Measurements from ENCODE around the gene DENND1A.
"Not testable (repeated sequence)": the region's sequence is repeated elsewhere in the genome, so short reads cannot be mapped to it uniquely, and the experiment has no call there.

Gene DENND1A

DNA sequence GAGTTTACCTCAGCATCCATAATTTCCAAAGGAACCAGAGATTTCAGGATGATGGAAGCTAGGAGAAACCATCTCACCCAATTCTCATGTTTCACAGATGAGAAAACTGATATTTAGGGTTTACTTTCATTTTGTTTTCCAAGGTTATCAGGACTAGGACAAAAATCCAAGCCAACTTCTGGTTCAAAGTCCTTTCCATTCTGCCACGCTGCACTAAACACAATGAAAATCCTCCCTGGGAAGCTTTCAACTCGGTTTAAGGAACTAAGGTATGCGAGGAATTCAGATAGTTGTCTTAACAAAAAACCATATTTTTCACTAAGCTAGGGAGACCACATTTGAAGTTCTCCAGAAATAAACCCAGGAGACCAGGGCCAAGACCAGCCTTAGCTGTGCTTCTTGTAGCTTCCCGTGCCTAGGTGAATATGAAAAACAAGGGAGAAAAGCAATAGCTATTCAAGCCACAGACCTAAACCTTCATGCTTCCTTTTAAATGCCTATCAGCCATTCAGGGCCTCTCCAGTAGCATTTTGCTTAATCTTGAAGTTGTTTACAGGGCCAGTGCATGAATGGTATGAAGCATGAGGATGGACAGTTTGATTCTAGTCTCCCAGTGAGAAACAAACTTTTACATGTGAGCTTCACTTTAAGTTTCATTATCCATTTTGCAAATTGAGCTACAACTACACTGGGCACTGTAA, 167.9 kb downstream of the DENND1A start:
- no peak for DNase-seq

DNA sequence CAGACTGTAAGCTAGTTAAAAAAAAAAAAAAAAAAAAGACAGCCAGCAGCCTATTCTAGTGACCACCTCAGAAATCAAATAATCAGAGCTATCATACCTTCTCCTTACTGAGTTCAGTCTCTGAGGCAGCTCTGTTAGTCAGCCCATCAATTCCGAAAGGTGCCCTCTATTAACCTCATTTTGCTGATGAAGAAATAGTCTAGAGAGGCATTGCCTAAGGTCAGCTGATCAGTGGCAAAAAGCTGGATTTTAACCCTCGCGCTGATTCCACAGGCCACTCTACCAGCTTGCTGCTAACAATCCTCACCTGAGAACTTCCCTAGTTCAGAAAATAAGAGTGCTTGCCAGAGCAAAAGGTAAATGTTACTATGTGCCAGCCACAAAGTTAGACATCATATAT, 172.0 kb downstream of the DENND1A start:
- DNase-seq = no peak

DNA sequence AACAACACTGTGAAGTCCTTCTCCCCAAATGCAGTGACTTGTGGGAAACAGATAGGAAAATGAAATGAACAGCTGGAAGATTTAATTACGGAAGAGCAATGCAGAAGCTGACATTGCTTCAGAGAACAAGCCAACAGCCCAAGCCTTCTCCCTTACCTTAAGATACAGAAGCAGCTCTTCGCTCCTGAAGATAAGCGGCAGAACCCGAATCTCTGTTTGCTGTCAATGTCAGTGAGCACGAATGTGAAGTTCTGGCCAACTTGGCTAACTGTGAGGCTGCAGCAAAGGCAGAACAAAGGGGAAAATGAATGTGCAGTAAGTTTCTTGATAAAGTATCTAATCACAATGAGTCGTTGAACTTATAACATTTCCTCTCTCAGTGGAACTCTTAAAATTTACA, 172.4 kb downstream of the DENND1A start:
- DNase-seq = no peak

DNA sequence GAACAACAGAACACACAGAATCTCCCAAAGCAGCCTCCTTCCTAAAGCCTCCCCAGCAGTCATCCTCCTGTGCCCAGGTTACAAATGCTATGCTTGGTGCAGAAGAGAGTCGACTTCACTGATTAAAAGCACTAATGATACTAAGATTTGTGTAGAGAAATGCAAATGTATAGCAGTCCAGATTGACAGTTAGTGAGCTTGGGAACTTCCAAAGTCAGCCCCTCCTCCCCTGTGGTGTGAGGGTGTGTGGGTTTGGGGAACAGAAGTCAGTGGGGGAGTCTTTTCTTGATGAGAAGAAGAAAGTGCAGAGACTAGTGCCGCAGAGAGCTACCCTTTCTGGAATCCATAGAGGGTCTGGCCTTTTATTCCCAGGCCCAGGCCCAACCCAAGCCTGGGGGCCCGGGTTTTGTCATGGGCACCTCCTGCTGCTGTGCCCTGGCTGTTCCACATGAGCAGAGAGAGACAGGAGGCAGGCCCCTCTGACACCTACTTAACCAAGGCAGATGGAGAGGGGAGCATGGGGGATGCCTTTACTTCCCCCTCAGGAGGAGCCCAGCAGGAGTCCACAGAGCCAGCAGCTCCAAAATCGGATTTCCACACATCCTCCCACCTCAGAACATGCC, 173.3 kb downstream of the DENND1A start:
- no peak for DNase-seq

DNA sequence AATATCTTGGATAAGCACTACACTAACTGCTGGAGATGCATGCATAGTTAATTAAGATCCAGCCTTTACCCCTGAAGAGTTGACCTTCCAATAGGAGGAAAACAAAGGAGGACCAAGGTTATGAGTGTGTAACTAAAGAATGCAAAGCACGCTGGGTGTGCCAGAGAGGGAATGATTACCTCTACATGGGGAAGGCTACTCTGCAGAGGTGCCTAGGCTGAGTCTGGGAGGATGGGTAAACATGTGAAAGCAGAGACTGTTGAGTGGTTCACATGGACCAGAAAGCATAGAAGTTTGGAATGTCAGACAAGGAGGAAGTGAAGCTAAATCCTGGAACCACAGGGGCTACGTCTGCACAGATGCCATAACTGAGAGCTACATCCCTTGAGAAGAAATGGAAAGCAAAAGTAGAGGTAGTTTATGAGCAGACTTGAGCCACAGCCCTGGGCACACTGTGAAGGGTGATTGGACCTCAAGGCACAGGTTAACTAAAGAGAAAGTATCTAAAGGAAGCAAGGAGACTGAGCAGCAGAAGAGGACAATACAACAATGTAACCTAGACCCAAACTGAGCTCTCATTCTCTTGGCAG, 176.2 kb downstream of the DENND1A start:
- no peak for DNase-seq

DNA sequence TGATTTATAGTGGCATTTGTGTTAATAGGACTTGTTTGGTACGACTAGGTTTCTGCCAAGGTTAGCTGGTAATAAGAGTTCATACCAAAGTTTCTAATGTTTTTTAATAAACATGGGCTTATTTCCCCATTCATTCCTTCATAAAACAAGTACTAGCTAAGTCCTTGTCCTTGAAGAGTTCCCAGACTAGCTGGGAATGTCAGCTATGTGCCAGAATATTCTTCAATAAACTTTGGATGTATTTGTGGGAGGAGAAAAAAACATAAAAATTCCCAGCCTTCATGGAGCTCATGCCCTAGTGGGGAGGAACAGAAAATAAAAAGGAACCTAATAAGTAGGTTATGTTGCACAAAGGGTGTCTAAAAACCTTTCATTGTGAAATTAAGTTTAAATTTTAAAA, 176.9 kb downstream of the DENND1A start:
- DNase-seq = no peak

DNA sequence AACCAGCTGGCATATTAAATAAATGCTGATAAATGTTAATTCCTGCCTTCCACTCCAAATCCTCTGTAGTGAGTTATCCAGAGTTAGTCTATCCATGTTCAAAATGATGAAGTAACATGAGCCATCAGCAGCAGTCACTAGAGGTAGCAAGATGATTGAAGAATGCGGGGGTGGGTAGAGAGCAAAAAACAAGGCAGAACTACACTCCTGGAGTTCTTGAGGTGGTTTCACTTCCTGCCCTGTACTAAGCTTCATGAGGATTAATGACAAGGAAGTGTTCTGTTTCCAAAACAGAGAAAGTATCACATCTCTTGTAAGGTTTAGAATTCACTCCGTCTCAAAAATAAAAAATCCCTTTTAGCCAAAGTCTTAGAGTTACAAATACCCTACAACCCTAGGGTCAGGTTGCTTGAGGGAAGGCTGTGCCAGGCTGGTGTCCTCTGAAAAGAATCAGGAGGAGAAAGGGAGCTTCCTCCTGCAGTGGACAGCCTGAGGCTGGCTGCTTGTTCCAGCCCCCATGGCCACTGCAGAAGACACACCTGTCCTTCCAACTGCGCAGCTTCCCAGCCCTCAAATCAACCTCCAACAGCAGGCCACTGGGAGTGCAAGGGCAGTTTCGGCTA, 180.2 kb downstream of the DENND1A start:
- DNase-seq = no peak

DNA sequence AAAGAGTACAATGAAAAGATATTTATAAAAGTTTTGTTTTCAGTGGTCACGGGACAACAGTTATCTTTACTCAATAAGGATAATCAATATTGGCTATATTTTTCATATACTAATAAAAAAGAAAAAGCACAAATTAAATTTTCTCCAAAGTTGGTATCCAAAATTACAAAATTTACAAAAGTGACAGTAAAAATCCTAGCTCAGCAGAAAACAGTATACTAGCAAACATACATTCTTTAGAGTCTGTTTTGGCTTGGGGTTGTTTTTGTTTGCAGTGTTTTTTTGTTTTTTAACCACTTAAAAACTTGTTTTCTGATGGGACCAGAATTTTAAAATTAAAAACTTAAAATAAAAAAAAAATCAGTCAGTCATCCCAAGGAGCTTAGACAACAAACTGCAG, 183.2 kb downstream of the DENND1A start:
- no peak for DNase-seq

DNA sequence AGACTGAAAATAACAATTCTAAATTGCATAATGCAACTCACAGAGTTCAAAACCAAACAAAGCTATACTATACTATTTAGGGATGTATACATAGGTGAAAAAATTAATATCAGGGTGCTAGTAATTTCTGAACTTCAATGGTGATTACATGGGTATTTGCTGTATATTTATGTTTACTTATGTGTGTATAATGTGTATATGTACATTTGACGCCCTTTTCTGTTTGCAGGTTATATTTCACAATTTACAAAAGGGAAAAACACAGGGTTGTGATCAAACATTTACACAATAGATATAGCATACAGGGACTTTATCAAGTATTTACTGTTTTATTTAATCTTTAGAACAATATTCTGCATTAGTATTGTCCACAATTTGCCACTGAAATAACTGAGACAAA, 184.0 kb downstream of the DENND1A start:
- DNase-seq = no peak

DNA sequence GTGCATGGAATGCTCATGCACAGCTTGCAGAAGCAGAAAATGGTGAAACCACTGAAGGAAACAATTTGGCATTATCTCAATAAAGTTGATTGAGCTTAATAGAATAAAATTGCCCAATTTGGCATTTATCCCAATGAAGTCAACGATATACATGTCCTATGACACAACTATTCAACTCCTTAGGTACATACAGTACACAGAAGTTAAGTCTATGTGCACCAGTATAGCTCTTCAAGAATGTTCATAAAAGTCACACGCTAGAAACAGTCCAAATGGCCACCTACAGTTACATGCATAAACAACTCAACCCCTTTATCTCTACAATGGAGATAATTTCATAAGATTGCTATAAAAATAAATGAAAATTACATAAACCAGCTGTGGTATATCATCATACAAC, 184.5 kb downstream of the DENND1A start:
- no peak for DNase-seq

DNA sequence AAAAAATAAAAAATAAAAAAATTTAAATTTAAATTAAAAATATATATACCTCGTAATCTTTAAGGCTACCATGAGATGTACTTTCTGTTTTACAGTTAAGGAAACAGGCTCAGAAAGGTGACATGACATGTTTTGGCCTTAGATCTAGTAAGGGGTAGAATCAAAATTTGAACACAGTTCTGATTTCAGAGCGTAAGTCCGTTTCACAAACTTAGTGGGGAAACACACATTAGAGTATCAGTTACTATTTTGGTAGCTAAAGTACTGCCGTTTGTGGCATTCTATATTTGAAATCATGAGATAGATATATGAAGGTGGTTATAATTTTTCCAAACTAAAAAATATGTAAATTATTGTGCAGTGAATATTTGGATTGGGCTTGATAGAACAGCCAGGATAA, 186.2 kb downstream of the DENND1A start:
- DNase-seq = no peak

DNA sequence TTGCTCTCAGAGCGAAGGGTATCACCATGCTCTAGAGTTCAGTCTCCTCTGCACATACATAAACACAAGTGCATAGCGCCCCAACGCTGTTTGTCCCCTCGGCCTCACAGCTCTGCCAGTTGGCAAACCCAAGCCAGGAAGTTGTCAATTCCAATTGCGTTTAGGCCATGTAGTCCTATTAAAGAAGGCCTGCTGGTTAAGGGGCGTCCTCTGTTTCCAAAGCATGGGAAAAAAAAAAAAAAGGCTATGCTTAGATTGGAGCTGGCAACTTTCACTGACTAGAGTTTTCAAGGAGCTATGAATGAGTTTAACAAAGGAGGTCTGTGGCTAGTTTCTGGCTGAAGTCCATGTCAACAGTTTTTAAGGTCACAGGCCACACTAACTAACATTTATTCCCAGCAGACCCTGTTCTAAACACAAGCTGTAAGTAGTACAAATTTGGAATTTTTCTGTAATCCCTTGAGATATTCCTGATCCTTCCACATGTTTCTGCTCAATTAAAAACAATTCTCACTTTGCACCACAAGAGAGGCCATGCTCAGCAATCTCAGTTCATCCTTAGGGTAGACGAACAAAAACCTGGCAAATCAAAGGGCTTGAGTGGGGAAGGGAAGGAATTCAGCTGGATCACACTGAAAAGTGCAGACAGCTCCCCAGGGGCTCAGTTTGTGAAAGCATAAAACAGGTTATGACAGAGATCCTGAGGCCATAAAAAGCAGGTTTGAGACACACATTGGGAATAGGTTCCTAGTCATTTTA, 187.7 kb downstream of the DENND1A start:
- DNase-seq = no peak

DNA sequence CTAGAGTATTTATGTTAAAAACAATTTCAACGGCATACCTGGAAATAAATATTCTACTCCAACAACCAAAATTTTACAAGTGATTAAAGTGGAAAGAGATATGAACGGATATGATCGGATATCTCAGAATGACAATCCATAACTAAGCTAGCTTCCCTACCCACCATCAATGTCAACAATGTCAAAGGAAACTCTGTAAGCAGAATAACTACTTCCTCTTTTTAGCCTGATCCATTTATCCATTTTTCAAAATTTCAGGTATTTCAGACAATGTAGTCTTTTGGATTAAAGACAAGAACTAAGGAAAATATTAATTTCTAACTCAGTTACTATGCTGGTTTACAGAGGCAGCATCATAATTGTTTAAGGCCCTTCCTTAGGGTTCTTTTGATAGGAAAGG, 188.7 kb downstream of the DENND1A start:
- no peak for DNase-seq

DNA sequence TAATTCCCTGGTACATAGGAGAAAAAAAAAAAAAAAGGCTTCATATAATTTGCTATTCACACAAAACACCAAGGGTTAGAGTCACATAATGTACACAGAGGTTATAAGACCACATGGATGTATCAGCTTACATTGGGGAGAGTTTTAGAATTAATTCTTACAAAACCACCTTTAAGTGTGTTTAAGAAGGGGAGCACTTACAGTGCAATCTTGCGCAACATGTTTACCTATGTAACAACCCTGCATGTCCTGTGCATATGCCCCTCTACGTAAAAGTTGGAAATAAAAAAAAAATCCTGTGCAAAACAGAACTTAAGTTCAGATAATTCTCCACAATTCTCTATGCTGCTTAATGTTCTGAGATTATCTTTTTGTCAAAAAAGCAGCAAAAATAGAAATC, 190.0 kb downstream of the DENND1A start:
- DNase-seq = no peak

DNA sequence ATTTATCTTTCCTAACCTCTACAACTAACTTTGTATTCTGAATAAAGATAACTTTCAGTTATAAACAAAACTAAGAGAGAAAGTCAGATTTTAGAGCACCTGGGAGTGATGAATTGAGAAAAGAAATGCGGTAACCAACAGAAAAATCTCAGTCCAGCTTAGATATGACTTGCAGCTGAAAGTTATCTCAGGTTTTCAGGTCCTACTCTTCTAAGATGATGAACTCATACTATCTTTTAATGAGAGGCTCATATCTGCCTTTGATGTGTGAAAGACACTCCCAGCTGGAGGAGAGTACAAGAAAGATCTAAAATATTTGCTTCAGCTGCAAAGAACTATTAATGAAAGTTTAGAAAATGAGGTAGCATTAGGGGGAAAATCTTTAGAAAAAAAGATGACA, 190.5 kb downstream of the DENND1A start:
- no peak for DNase-seq

DNA sequence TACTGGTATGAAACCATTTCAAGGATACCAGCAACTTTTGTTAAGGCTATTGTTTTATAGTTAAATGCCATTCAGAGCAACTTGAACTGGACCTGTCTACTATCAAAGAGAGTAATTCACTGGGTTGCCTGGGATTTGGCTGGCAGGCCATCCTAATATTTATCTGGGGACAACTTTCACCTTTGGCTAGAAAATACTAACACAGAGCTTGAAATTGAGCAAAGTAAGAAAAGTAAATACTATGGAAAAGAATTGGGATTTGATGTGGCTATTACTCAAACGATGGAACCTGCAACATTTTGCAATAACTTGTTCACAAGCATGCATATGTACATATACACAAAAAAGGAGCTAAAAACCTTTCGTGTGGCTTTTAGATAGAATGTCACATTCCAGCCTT, 191.3 kb downstream of the DENND1A start:
- no peak for DNase-seq

DNA sequence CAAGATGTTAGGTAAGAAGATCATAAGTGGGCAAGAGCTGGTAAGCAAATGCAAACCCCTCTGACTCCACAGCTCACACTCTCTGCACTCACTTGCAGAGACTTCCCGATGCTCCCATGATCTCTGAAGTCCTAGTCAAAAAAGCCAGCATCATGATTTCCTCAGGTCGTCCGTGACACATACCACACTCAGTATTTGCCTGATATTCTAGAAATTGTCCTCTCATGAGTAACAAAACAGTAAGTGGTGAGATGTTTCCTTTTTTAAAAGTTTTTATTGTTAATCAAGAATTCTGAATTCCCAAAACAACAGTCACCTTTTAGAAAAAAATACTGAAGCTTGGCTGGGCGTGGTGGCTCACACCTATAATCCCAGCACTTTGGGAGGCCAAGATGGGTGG, 194.6 kb downstream of the DENND1A start:
- DNase-seq = no peak

DNA sequence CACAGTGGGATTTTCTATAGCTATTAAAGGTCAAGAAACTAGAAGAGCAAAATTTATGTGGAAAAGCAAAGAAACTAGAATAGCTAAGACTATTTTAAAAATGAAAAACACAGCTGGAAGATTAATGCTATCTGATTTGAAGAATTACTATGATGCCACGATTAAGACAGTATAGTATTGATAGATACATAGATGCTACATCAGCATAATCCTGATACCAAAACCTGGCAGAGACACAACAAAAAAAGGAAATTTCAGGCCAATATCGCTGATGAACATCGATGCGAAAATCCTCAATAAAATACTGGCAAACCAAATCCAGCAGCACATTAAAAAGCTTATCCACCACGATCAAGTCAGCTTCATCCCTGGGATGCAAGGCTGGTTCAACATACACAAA, 201.4 kb downstream of the DENND1A start:
- DNase-seq = not testable (repeated sequence)

DNA sequence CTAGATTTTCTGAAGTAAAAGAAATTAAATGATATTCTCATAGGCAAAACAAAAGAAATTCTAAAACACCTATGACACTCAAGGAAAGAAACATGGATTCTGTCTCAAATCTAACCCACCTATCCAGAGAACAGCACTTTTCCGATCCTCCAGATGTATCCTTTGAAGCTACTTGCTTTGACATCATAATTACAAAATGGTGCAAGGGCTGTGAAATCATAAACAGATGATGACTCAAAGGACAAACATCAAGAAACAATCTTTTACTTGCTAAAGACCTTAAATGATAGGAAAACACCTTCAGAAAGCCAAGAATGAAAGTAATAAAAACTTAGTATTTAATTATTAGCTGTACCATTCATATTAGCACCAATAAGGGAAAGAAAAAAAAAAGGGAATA, 202.6 kb downstream of the DENND1A start:
- no peak for DNase-seq

DNA sequence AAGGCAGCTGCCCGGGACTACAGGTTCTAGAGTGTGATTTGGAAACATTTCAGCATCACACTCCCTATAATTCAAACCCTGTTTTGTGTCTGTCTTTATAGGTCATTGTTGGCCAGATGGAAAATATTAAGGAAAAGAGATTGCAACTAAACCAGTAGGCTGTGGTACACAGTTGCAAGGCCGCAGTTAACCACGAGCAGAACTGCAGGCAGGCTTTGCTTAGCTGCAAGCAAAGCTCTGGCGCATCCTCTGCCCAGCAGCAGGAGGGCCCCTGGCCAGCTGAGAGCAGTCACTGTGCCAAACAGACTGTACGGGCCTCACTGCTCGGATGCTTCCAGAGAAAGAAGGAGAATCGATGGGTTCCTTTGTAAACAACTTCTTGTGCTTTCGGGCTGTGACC, 204.5 kb downstream of the DENND1A start:
- DNase-seq = no peak

DNA sequence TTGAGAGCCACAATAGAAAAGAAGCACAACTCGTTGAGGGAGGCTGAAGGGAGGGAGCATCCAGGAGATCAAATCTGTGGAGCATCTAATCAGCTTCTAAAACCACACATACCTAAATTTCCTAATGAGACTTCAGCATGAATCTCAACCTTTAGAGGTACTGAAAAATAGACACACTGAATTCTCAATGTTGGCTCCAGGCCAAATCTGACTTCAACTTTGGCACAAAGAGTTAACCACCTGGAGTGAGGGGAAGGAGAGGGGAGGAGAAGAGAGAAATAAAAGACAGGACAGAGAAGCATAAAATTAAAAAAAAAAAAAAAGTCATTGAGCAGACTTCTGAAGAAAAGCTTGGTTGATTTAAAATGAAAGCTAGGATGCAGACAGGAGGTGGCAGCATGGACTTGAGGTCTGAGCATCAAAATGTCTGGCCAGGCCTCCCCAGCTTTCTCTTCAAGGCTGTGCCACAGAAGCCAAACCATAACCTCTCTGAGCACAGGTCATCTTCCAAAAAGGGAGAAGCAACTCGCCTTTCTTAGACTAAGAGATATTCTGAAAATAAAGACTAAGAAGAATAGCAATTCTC, 205.6 kb downstream of the DENND1A start:
- DNase-seq = no peak

DNA sequence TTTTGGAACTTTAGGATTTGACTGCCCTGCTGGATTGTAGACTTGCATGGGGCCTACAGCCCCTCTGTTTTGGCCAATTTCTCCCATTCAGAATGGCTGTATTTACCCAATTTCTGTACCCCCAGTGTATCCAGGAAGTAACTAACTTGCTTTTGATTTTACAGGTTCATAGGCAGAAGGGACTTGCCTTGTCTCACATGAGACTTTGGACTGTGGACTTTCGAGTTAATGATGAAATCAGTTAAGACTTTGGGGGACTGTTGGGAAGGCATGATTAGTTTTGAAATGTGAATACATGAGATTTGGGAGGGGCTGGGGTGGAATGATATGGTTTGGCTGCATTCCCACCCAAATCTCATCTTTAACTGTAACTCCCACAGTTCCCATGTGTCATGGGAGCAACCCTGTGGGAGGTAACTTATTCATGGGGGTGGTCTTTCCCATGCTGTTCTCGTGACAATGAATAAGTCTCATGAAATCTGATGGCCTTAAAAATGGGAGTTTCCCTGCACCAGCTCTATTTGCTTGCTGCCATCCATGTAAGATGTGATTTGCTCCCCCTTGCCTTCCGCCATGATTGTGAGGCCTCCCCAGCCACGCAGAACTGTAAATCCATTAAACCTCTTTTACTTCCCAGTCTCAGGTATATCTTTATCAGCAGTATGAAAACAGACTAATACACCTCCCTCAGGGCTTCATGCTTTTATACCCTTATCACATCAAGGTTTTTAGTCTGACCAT, 206.6 kb downstream of the DENND1A start:
- no peak for DNase-seq

Measured in CD4-positive, alpha-beta T cell treated with Interleukin-4 for 4 hours (primary cell).